ENCODE data around the gene KIF5A. TPM values are rescaled to one million over a fixed set of nuclear protein-coding genes. Genes with fewer than 3 reads are reported as not detected.
"Not testable (repeated sequence)": the region's sequence is repeated elsewhere in the genome, so short reads cannot be mapped to it uniquely, and the experiment has no call there.

KIF5A gene
- total and polyA plus RNA-seq, 8 donors, result 0.38 to 6.5 (median 5.3) TPM

DNA sequence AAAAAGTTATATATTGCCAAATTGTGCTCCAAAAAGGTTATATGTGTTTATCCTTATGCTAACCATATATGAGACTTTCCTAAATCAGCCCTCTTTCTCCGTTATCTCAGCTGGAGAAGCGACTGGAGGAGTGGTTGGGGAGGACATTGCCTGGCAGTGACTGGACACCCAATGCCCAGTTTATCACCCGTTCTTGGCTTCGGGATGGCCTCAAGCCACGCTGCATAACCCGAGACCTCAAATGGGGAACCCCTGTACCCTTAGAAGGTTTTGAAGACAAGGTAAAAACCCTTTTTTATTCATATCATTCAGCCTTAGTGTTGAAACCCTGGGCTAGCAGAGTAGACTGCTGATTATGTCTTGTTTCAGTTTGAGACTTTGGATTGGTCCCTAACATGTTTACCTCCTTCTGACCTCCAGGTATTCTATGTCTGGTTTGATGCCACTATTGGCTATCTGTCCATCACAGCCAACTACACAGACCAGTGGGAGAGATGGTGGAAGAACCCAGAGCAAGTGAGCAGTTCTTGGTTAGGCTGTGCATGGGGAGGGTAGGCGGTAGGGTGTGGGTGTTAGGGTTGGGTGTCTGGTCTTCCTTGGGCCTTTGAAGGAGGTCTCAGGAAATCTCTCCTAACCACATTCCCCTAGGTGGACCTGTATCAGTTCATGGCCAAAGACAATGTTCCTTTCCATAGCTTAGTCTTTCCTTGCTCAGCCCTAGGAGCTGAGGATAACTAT lies 38.1 kb upstream of the KIF5A start:
- no peak for DNase-seq
- intact Hi-C loops (cut with DNase I), result no loop called here
- no peak for ATAC-seq
- Histone ChIP-seq H3K27ac (no peak overlapping the region), H3K27me3 (no peaks in the 10 kb centered on the region), H3K4me3 (no peak overlapping the region), H3K4me1 (peaks cover 0 to 8% of the 10 kb centered on the region in 2 donors), H3K36me3 (peaks cover 0 to 82% of the 10 kb centered on the region in 2 donors), H3K9me3 (no peaks in the 10 kb centered on the region)
- TF ChIP-seq, protein P1, sequence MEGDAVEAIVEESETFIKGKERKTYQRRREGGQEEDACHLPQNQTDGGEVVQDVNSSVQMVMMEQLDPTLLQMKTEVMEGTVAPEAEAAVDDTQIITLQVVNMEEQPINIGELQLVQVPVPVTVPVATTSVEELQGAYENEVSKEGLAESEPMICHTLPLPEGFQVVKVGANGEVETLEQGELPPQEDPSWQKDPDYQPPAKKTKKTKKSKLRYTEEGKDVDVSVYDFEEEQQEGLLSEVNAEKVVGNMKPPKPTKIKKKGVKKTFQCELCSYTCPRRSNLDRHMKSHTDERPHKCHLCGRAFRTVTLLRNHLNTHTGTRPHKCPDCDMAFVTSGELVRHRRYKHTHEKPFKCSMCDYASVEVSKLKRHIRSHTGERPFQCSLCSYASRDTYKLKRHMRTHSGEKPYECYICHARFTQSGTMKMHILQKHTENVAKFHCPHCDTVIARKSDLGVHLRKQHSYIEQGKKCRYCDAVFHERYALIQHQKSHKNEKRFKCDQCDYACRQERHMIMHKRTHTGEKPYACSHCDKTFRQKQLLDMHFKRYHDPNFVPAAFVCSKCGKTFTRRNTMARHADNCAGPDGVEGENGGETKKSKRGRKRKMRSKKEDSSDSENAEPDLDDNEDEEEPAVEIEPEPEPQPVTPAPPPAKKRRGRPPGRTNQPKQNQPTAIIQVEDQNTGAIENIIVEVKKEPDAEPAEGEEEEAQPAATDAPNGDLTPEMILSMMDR (IDR thresholded peaks at IDR 0.05), result no peak

DNA sequence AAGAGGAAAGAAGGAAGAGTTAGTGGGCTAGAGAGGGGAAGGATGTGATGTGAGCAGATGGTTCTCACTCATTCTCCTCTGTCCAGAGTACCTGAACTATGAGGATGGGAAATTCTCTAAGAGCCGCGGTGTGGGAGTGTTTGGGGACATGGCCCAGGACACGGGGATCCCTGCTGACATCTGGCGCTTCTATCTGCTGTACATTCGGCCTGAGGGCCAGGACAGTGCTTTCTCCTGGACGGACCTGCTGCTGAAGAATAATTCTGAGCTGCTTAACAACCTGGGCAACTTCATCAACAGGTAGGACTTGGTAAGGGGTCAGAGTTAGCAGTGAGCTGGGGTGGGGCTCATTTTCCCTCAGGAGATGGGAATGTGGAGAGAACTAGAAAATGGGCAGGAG lies 37.2 kb upstream of the KIF5A start:
- ATAC-seq, result no peak
- Histone ChIP-seq H3K4me1 (peaks cover 2 to 17% of the 10 kb centered on the region in 2 donors), H3K27ac (no peak overlapping the region), H3K4me3 (no peak overlapping the region), H3K36me3 (peaks cover 0 to 91% of the 10 kb centered on the region in 2 donors), H3K9me3 (no peaks in the 10 kb centered on the region), H3K27me3 (no peaks in the 10 kb centered on the region)
- DNase-seq, result no peak
- TF ChIP-seq, protein P1 (IDR thresholded peaks at IDR 0.05), result no peak
- intact Hi-C loops (cut with DNase I), result no loop called here

GRCh38 chr12:57513266-57513665 lies 36.6 kb upstream of the KIF5A start:
- ATAC-seq, result no peak
- no peak for DNase-seq
- Histone ChIP-seq H3K27me3 (no peaks in the 10 kb centered on the region), H3K27ac (no peak overlapping the region), H3K9me3 (no peaks in the 10 kb centered on the region), H3K4me1 (peaks cover 8 to 24% of the 10 kb centered on the region in 2 donors), H3K36me3 (peaks cover 0 to 97% of the 10 kb centered on the region in 2 donors), H3K4me3 (no peak overlapping the region)
- TF ChIP-seq, protein P1 (IDR thresholded peaks at IDR 0.05), result no peak
- intact Hi-C loops (cut with DNase I), result no loop called here

- DNase-seq; intact Hi-C loops (cut with DNase I); ATAC-seq; H3K27ac ChIP-seq; H3K4me3 ChIP-seq; H3K27me3 ChIP-seq; H3K9me3 ChIP-seq: not testable (repeated sequence)
- Histone ChIP-seq H3K36me3 (peaks cover 0 to 100% of the 10 kb centered on the region in 2 donors), H3K4me1 (peaks cover 12 to 28% of the 10 kb centered on the region in 2 donors)
Measured at GRCh38 chr12:57513677-57514076, 36.2 kb upstream of the KIF5A start.

GRCh38 chr12:57514246-57514645 lies 35.6 kb upstream of the KIF5A start:
- H3K9me3 ChIP-seq; H3K27ac ChIP-seq; intact Hi-C loops (cut with DNase I); H3K27me3 ChIP-seq; ATAC-seq; H3K4me3 ChIP-seq; DNase-seq: not testable (repeated sequence)
- Histone ChIP-seq H3K4me1 (peaks cover 17 to 33% of the 10 kb centered on the region in 2 donors), H3K36me3 (peaks cover 0 to 95% of the 10 kb centered on the region in 2 donors)

- no peaks in the 10 kb centered on the region for H3K27me3 ChIP-seq
- H3K36me3 ChIP-seq, result peaks cover 0 to 89% of the 10 kb centered on the region in 2 donors
- H3K4me3 ChIP-seq, result no peak overlapping the region
- H3K9me3 ChIP-seq, result no peaks in the 10 kb centered on the region
- DNase-seq, result no peak
- peaks cover 17 to 36% of the 10 kb centered on the region in 2 donors for H3K4me1 ChIP-seq
- H3K27ac ChIP-seq, result no peak overlapping the region
- intact Hi-C loops (cut with DNase I), result no loop called here
- TF ChIP-seq, protein P1 (IDR thresholded peaks at IDR 0.05), result no peak
- no peak for ATAC-seq
Measured at GRCh38 chr12:57514720-57515407, 35.0 kb upstream of the KIF5A start.
